GM20431 (cell line): Measurements from ENCODE around the gene FRAT1.

Experiments
- in situ Hi-C: fragments of 300-500 bp; cut with MseI, MboI; formaldehyde crosslinking; loops from one replicate; pipeline ENCODE4 v1.15.0; 2020; ENCODE audit warnings: low sequenced_read_pairs; ENCODE audit not compliant: unreplicated experiment

Gene FRAT1

DNA sequence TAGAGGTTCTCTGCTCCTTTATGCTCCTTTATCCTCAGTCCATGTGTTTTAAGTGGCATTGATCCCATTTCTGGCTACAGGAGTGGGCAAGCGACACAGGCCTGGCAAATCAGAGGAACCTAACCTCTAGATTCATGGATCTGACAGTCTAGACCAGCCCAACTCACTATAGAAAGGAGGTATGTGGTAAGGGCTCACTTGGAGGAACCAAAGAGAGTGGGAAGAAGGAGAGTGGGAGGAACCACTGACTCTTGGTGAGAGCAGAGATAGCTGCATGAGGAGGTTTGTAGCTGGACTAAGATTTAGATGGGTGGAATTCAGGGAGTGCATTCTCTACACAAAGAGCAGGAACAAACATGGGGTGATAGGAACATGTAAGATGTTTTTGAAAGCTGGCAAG lies 11.6 kb upstream of the FRAT1 start:
- in situ Hi-C loops, result no loop called here

- in situ Hi-C loops, result no loop called here
Measured at GRCh38 chr10:97307866-97308780, 10.9 kb upstream of the FRAT1 start.

DNA sequence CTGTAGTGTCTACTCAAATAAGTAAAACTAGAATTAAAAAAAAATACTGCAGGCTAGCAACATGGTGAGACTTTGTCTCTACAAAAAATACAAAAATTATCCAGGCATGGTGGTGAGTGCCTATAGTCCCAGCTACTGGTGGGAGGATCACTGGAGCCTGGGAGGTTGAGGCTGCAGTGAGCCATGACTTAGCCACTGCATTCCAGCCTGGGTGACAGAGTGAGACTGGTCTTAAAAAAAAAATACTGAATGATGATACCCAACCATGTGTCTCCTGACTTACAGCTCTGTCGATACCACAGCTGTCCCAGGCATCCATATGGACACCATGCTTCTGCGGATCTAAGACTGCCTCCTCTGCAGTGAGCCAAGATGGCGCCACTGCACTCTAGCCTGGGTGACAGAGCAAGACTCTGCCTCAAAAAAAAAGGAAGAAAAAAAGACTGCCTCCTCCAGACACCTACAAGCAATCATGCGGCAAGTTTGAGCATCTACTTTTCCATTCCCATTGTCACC lies 7.9 kb upstream of the FRAT1 start:
- in situ Hi-C loops, result no loop called here

DNA sequence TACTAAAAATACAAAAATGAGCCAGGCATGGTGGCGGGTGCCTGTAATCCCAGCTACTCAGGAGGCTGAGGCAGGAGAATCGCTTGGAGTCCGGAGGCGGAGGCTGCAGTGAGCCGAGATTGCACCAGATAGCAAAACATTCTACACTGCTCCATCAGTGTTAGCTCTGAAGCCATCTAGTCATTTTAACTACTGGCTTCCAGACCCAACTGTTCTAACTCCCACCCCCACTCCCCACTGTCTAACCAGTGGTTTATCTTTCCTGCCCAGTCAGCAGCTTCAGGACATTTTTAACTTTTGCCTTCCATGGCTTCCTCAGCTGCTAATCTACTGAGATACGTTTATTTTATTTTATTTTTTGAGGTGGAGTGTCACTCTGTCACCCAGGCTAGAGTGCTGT lies 6.2 kb upstream of the FRAT1 start:
- in situ Hi-C loops, result no loop called here

GRCh38 chr10:97314671-97315070 lies 4.4 kb upstream of the FRAT1 start:
- in situ Hi-C loops, result no loop called here

DNA sequence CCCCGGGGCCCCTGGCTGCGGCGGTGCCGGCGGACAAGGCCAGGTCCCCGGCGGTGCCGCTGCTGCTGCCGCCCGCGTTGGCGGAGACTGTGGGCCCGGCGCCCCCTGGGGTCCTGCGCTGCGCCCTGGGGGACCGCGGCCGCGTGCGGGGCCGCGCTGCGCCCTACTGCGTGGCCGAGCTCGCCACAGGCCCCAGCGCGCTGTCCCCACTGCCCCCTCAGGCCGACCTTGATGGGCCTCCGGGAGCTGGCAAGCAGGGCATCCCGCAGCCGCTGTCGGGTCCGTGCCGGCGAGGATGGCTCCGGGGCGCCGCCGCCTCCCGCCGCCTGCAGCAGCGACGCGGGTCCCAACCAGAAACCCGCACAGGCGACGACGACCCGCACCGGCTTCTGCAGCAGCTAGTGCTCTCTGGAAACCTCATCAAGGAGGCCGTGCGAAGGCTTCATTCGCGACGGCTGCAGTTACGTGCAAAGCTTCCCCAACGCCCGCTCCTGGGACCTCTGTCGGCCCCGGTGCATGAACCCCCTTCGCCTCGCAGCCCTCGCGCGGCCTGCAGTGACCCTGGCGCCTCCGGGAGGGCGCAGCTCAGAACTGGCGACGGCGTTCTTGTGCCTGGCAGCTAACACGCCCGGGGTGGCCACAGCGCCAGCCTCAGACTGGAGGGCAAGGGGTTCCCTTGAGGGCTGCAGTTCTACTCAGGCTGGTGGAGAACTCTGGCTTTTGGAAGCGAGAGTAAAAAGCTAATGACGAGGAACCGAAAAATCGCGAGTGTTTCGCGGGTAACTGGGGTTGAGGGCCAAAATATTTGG lies 804 bp downstream of the FRAT1 start:
- in situ Hi-C loops, result no loop called here

GRCh38 chr10:97320480-97321031 lies 1.5 kb downstream of the FRAT1 start:
- in situ Hi-C loops, result no loop called here

DNA sequence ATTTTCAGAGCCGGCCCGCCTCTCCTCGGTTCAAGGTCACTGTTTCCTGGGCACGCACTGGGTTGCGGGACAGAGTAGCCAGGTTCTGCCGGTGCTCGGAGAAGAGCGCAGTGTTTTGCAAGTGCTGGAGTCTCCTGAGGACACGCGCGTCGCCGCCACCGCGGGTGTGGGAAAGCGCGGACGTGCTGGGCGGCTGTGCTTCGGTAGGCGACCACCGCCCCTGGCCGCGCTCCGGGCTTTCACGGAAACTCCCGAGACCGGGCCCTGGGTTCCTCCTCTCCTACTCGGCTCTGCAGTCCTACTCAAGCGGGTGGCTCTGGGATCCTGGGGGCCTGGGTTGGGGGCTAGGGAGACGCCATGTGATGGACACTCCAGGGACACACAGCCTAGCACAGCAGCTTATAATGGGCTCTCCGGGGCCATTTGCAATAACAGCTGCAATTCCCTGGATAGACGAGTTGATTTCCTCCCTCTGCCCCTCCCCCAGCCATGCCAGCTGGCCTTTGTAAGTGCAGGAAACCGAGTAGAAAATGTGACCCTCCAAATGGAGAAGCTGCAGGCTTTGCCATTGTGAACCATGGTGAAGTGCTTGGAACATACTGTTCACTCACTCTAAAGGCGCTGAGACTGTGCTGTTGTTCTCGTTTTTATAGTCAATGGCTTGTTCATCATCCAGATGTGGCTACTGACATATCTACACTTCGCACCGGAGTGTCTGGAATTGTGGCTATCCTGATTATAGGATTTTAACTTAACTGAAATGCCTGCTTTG lies 2.1 kb downstream of the FRAT1 start:
- in situ Hi-C loops, result no loop called here

GRCh38 chr10:97321804-97322190 lies 2.7 kb downstream of the FRAT1 start:
- in situ Hi-C loops, result no loop called here

GRCh38 chr10:97323501-97323900 lies 4.4 kb downstream of the FRAT1 start:
- in situ Hi-C loops, result no loop called here

DNA sequence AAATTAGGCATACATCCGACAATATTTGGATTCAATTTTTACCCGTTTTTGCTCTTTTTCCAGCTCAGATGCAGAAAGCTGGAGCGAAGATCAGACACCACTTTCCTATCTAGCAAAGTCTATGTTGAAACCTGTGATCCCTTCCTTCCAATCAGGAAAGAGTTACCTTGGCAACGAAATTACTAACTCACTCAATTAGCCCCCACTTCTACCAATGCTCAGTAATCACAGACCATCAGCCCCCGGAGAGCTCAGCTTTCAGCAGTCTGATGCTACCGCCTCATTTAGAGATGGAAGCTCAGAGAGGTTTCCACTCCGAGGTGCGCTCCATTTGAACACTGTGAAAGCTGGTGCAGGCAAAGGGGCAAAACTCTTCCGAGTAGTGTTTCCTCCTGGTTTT lies 6.7 kb downstream of the FRAT1 start:
- in situ Hi-C loops, result no loop called here

DNA sequence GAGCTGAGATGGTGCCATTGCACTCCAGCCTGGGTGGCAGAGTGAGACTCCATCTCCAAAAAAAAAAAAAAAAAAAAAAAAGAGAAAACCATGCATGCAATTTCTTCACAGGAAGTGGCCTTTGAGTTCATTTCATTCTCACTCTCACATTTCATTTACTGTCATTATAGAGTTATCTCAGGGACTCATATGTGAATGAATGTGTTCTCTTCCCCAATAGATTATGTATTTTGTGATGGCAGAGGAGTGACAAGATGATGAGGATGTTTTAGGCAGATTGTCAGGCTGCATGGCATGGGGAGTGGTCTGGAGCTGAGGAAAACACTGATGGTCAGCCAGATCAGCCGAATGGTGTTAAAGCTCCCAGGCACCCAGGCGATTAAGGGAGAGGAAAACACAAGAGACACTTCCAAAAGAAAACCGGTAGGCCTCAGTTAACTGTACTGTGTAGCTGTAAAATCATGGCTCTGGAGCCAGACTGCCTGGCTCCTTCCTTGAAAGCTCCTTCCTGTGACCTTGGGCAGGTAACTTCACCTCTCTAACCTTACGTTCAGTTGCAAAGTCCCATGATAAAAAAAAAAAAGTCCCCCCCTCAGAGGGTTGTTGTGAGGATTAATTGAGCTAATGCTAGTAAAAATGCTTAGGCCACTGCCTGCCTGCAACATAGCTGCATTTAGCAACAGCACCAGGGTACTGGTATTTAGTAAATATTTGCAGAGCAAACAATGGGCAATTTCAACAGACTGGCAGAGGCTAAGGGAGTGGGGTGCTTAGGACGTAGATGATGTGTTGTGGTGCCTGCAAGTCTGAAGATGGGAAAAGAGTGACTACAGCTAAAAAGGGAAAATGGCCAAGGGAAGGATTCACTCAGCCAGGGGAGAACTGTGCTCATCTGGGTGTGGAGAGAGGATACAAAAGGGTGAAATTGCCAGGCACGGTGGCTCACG lies 8.6 kb downstream of the FRAT1 start:
- in situ Hi-C loops, result no loop called here

DNA sequence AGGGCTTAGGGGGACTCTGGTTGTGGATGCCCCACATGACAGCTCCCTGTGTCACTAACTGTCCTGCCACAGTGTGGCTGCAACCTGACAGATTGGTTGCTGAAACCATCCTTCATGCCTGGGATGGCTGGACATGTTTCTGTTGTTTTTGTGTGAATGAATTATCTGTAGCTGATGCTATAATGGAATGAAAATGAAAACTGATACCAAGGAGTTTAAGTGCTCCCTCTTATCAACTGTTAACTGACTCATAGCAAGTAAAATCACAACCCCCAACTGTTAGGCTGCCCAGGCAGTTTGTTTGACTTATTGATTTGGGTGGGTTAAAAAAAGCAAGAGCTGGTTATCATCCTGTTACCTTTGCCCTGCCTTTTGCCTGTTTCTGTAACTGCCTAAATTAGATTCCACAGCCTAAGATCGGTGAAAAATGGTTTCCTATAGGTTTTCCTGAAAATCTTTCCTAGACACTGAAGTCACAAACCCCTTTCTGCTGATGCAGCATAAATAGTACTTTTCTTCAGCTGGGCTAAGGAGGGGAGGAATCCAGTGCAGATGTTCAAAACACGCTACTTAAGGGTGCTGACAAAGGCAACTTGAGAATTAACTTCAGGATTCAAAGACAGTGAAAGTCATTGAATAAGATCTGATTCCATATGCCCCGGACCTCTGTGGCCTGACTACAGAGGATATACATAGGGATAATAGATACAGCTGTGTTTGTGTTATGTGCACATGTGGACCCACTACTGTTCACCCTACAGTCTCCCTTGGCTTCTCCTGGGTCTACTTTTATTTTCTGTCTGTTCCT lies 9.8 kb downstream of the FRAT1 start:
- in situ Hi-C loops, result no loop called here

GRCh38 chr10:97329766-97330165 lies 10.7 kb downstream of the FRAT1 start:
- in situ Hi-C loops, result no loop called here

GRCh38 chr10:97331153-97331703 lies 12.2 kb downstream of the FRAT1 start:
- in situ Hi-C loops, result no loop called here

DNA sequence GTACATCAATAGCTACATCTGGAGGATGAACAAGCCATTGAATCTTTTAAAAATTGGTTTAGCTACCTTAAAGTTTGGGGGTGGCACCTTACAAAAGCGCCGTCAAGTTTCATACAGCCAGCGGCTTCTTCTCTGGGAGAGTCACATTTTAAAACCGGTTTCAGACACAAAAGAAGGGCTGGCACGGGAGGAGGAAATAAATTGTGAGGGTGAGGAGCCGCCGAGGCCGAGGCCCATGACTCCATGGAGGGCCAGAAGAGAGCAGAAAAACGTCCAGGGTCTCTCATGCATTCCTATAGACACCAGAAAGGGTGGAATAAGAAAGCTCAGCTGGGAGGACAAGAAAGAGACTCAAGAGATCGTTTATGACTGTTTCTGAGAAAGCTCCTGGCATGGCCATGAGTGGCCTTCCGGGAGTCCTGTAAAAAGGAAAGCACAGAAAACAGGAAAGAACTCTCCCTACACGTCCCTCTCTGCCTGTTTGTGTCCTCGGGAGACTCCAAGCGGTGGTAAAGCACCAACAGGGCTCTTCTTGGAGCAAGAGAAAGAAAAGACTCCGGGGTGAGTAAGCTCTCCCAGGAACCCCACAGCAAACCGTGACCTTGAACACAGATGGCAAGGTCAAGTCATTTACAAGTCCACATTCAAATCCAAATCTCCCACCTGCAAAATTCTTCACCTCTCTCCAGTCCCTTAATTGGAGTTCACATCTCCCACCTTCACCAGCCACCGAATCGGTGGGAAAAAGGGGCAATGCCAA lies 13.7 kb downstream of the FRAT1 start:
- in situ Hi-C loops, result no loop called here

DNA sequence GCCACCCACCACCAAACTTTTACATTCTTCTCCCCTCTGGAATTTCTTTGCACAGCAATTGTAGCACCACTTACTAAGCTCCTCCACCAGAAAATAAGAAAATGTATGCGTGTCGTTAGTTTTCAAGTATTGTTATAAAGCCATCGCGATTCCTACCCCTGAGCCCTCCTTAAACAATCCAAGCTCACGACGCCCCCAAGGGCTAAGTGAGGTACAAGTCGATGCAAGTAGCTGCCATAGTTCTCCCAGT lies 14.2 kb downstream of the FRAT1 start:
- in situ Hi-C loops, result no loop called here
